ENCODE results near the gene EEF1AKMT1. TPM values are rescaled to one million over a fixed set of nuclear protein-coding genes. Genes with fewer than 3 reads are reported as not detected.

The EEF1AKMT1 gene
- total RNA-seq, 2 experiments from 2014 or later: 16.5 to 18.4 TPM

DNA sequence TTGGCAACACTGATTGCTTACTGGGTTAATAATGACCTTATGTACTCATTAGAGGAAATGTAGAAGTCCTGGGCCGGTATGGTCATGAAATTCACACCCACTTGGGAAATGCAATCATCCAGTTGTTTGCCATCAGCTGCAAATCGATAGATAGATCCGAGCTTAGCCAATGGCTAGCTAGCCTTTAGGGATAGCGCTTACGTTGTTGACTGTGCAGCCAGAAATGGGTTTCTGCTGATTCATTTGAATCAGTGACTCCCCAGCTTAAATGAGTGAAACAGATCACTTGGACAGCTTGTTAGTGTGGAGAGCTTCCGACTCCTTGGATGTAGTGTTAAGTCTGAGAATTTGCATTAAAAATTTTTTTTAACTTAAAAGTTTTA lies 58.4 kb downstream of the EEF1AKMT1 start:
- no peak overlapping the region for H3K4me3 Mint-ChIP-seq
- no peak overlapping the region for H3K27ac Mint-ChIP-seq
- CTCF ChIA-PET: interaction anchor here (1.0 to 2.1 kb wide), 4 partner anchors 9 to 222 kb away, joined by 4 to 11 read pairs (median 5); no protein-coding TSS in a partner anchor
- DNase-seq: no peak
- intact Hi-C loops (cut with micrococcal nuclease): no loop called here
- no peaks in the 10 kb centered on the region for H3K36me3 Mint-ChIP-seq
- peaks cover 6% of the 10 kb centered on the region for H3K4me1 Mint-ChIP-seq (ENCODE audit: low read depth)
- peaks cover 10% of the 10 kb centered on the region for H3K27me3 Mint-ChIP-seq
- POLR2A ChIA-PET: no interaction called here
- no peaks in the 10 kb centered on the region for H3K9me3 Mint-ChIP-seq

DNA sequence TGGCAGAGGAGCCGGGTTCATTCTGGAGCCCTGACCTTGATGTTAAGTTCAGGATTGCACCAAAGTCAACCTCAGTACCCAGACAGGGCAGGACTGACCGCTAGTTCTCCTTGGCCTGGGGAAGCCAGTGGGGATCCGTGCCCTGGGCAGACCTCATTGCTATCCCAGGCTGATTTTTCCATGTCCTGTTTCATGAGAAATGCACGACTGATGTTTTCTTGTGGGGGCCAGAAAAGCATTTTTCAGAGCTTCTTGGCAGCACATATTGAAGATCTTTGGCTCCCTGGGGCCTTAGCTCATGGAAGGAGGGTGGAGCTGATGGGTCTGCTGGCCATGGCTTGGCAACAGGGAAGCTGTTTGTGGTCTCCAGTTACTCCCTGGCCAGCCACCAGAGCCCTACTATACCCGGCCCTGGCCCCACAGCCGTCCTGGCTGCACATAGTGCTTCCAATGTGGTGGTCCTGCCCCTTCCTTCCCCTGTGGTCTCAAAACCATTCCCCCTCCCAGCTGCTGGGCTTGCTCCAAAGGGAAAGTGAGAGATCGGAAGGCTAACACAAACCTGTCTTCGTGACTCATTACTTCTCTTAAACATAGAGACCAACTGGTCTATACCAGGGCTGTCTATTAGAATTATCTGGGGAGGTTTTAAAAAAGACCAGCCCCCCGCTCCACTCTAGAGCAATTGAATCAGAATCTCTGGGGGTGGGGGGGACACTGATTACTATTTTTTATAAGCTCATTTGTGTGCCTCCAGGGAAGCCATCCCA lies 59.0 kb downstream of the EEF1AKMT1 start:
- Mint-ChIP-seq H3K9me3 (no peaks in the 10 kb centered on the region), H3K4me3 (no peak overlapping the region), H3K36me3 (no peaks in the 10 kb centered on the region), H3K27me3 (peaks cover 10% of the 10 kb centered on the region), H3K27ac (no peak overlapping the region), H3K4me1 (ENCODE audit: low read depth) (peaks cover 6% of the 10 kb centered on the region)
- no peak for DNase-seq
- intact Hi-C loops (cut with micrococcal nuclease): no loop called here
- ChIA-PET CTCF (interaction anchor here (1.0 to 2.1 kb wide), 4 partner anchors 8 to 221 kb away, joined by 4 to 11 read pairs (median 5); no protein-coding TSS in a partner anchor), POLR2A (no interaction called here)

DNA sequence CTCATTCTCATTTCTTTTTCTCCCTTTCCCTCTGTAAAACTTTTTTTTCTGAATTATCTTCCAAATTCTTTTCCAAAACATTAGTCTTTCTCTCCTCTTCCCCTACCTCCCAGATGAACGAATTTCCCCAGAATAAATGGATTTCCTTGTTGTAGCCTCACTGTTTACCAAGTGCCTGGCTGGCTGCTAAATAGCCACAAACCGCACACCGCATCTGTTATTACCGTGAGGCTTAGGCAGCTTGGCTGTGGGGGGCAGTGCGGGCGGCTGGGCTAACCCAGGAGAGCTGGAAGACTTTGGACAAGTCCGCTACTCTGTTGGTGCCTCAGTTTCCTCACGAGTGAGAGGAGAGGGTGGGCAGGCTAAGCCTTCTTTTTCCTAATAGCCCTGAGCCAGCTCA lies 59.6 kb downstream of the EEF1AKMT1 start:
- intact Hi-C loops (cut with micrococcal nuclease): no loop called here
- CTCF ChIA-PET: interaction anchor here (1.4 to 2.1 kb wide), 3 partner anchors 114 to 221 kb away, joined by 4 to 11 read pairs (median 6); no protein-coding TSS in a partner anchor

DNA sequence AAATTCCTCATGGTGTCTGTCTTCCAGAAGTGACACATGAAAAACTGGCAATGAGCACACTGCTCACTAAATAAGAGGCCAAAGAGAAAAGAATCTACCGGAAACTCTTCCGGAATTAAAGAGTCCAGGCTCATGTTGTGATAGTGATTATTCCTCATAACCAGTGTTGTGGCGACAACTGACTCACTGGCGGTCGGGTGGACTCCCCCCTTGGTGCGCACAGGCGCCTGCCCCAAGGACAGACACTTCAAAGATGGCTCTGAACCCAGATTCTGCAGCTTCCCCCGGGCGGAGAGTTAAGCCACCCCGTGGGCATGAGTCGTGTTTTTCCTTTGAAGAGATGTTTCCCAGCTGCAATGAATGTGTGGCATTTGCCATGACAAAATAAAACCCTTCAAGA lies 60.0 kb downstream of the EEF1AKMT1 start:
- Mint-ChIP-seq H3K27ac (no peak overlapping the region), H3K36me3 (no peaks in the 10 kb centered on the region), H3K4me3 (no peak overlapping the region), H3K9me3 (no peaks in the 10 kb centered on the region), H3K27me3 (peaks cover 10% of the 10 kb centered on the region), H3K4me1 (ENCODE audit: low read depth) (peaks cover 6% of the 10 kb centered on the region)
- POLR2A ChIA-PET: no interaction called here
- intact Hi-C loops (cut with micrococcal nuclease): no loop called here
- CTCF ChIA-PET: interaction anchor here (0.6 to 2.1 kb wide), 4 partner anchors 73 to 227 kb away, joined by 4 to 11 read pairs (median 5); no protein-coding TSS in a partner anchor
- DNase-seq: no peak

More for the DNA sequence above, 59.6 kb downstream of the EEF1AKMT1 start:
- H3K4me1 Mint-ChIP-seq (ENCODE audit: low read depth): peaks cover 6% of the 10 kb centered on the region
- H3K27ac Mint-ChIP-seq: no peak overlapping the region
- POLR2A ChIA-PET: no interaction called here
- peaks cover 10% of the 10 kb centered on the region for H3K27me3 Mint-ChIP-seq
- no peaks in the 10 kb centered on the region for H3K36me3 Mint-ChIP-seq
- DNase-seq: no peak
- H3K9me3 Mint-ChIP-seq: no peaks in the 10 kb centered on the region
- H3K4me3 Mint-ChIP-seq: no peak overlapping the region

DNA sequence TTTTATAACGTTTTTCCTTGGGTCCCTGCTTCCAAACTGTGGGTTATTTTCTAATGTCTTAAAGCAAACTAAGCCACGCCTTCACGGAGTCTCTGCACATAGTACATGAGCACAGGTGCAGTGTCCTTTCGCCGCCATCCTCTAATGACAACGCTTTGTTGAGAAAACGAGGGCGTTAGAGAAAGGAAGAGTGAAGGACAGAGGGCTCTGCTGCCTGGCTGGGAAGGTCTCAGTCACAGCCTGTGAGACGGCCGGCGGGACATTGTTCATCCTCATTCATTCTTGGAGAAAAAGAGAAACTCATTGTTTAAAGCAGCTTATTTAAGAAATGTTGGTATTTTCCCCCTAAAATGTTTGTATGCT lies 60.8 kb downstream of the EEF1AKMT1 start:
- CTCF ChIA-PET: interaction anchor here (0.6 to 1.6 kb wide), 5 partner anchors 9 to 227 kb away, joined by 3 to 4 read pairs (median 3); partner anchors contain the start of gene IL17D
- no peak for DNase-seq
- peaks cover 10% of the 10 kb centered on the region for H3K27me3 Mint-ChIP-seq
- intact Hi-C loops (cut with micrococcal nuclease): no loop called here
- POLR2A ChIA-PET: no interaction called here
- no peak overlapping the region for H3K4me3 Mint-ChIP-seq
- H3K36me3 Mint-ChIP-seq: no peaks in the 10 kb centered on the region
- H3K9me3 Mint-ChIP-seq: no peaks in the 10 kb centered on the region
- peaks cover 6% of the 10 kb centered on the region for H3K4me1 Mint-ChIP-seq (ENCODE audit: low read depth)
- no peak overlapping the region for H3K27ac Mint-ChIP-seq

DNA sequence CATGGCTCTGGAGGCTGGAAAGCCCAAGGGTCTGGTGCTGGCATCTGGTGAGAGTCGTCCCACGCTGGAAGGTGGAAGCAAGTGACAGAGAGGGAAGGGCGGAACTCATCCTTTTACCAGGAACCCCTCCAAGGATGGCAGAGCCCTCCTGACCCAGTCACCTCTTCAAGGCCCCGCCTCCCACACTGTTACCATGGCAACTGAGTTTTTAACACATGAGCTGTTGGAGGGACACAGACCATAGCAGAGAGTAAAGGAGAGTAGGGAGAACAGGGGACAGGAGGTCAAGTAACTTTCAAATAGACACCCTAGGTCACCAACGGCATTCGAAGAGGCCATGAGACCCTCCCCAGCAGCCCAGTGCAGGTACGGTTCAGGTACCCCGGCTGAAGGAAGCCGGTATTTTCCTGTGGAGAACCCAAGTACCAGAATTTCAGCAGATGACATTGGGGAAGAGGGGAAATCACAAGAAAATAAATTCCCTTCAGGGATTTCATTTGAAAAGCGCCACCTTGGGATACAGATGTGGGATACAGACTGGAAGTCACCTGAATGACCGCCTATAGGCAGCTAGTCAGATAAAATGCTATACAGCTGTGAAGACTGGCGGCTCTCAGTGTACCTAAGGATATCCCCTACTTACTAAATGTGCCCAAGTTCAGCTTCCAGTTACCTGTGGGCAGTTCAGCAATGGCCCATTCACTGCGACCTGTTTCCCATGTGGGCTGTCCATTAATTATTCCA lies 62.3 kb downstream of the EEF1AKMT1 start:
- Mint-ChIP-seq H3K27me3 (peaks cover 10% of the 10 kb centered on the region), H3K9me3 (no peaks in the 10 kb centered on the region), H3K27ac (no peak overlapping the region), H3K36me3 (no peaks in the 10 kb centered on the region), H3K4me3 (no peak overlapping the region), H3K4me1 (ENCODE audit: low read depth) (peaks cover 6% of the 10 kb centered on the region)
- ChIA-PET CTCF (interaction anchor here (0.6 to 2.2 kb wide), 16 partner anchors 8 to 514 kb away, joined by 3 to 7 read pairs (median 3); partner anchors contain the start of gene IL17D), POLR2A (interaction anchor here (0.6 kb wide), 1 partner anchor 11 kb away, joined by 3 read pairs; no protein-coding TSS in a partner anchor)
- no peak for DNase-seq
- intact Hi-C loops (cut with micrococcal nuclease): loop anchor here (1.0 to 2.0 kb wide), 3 partner anchors 117 to 529 kb away; no protein-coding TSS in a partner anchor

DNA sequence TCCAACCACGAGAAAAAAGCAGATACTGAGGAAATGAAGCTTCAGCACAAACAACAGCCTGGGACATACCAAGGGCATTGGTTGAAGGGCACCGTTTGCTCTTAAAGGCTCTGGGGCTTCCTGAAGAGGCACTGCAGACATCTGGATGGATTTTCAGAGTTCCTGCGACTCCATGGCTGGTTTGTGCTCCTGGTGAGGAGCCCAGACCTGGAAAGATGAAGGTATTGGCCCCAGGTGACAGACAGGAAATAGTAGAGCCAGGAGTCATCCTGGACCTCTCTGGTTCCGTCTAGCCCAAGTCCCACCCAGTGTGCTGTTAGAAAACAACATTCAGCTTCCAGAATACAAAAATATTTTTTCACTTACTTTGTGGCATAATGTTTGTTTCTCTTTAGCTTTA lies 64.0 kb downstream of the EEF1AKMT1 start:
- Mint-ChIP-seq H3K4me3 (no peak overlapping the region), H3K36me3 (no peaks in the 10 kb centered on the region), H3K4me1 (ENCODE audit: low read depth) (peaks cover 6% of the 10 kb centered on the region), H3K27ac (no peak overlapping the region), H3K9me3 (no peaks in the 10 kb centered on the region), H3K27me3 (peaks cover 8% of the 10 kb centered on the region)
- no peak for DNase-seq
- ChIA-PET CTCF (interaction anchor here (0.8 to 1.5 kb wide), 3 partner anchors 13 to 513 kb away, joined by 3 to 7 read pairs (median 4); no protein-coding TSS in a partner anchor), POLR2A (no interaction called here)
- intact Hi-C loops (cut with micrococcal nuclease): loop anchor here (2.0 kb wide), 1 partner anchor 527 kb away; no protein-coding TSS in a partner anchor

DNA sequence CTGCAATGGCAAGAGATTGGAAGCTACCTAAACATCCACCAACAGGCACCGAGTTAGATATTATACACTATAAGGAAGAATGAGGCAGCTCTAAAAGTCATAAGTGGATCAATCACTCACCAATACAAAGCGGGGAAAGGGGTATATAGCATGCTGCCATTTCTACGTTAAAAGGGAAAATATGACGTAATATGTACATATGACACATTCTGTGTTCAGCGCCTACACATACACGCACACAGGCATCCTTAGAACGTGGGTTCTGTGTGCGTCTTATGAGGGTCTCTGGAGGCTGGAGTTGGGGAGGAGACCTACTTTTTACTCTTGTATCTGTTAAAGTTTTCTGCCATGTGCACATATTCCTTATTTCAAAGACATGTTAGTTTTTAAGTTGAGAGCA lies 64.4 kb downstream of the EEF1AKMT1 start:
- Mint-ChIP-seq H3K4me1 (ENCODE audit: low read depth) (peaks cover 6% of the 10 kb centered on the region), H3K27me3 (peaks cover 8% of the 10 kb centered on the region), H3K9me3 (no peaks in the 10 kb centered on the region), H3K36me3 (no peaks in the 10 kb centered on the region), H3K27ac (no peak overlapping the region), H3K4me3 (no peak overlapping the region)
- POLR2A ChIA-PET: no interaction called here
- intact Hi-C loops (cut with micrococcal nuclease): no loop called here
- CTCF ChIA-PET: interaction anchor here (1.4 to 1.5 kb wide), 2 partner anchors 216 to 512 kb away, joined by 3 to 7 read pairs; no protein-coding TSS in a partner anchor
- DNase-seq: no peak

DNA sequence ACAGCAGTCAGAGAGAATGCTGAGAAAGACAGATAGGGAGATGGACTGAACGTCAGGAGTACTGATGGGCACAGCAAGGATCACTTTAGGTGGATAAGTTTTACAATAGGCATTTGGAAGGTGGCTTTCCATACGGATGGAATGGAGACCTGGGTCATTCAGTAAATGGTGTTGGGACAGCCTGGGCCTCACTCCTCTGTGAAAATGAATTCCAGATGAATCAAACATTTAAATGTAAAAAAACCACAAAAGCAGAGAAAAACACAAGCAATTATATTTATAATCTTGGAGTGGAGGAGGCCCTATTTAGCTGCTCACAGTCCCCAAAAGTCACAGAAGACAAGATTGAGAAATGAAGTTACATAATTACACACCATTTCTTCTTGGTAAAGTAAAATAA lies 65.5 kb downstream of the EEF1AKMT1 start:
- intact Hi-C loops (cut with micrococcal nuclease): no loop called here
- POLR2A ChIA-PET: no interaction called here
- H3K27ac Mint-ChIP-seq: no peak overlapping the region

DNA sequence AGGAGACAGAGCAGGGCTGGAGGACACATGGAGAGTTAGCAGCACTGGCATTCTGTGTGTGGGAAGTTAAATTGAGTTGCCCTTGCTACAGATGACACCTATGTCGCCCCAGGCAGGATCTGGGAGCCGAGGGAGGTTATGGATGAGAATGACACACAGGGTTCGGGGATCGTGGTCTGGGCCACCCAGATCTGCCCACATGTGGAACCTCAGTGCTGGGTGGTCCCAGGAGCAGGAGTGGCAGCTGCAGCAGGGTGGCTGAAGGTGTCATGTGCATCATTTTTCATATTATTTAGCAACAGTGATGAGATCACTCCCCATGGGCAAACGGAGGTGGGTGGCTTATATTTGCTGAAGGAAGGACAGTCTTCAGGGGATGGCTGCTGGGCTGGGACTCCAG lies 67.1 kb downstream of the EEF1AKMT1 start:
- POLR2A ChIA-PET: no interaction called here
- H3K9me3 Mint-ChIP-seq: no peaks in the 10 kb centered on the region
- H3K36me3 Mint-ChIP-seq: no peaks in the 10 kb centered on the region
- H3K27ac Mint-ChIP-seq: no peak overlapping the region
- peaks cover 13% of the 10 kb centered on the region for H3K4me1 Mint-ChIP-seq (ENCODE audit: low read depth)
- intact Hi-C loops (cut with micrococcal nuclease): no loop called here
- no peak for DNase-seq
- CTCF ChIA-PET: interaction anchor here (1.1 kb wide), 1 partner anchor 8 kb away, joined by 4 read pairs; no protein-coding TSS in a partner anchor
- peaks cover 5% of the 10 kb centered on the region for H3K27me3 Mint-ChIP-seq
- H3K4me3 Mint-ChIP-seq: no peak overlapping the region

More for the DNA sequence above, 65.5 kb downstream of the EEF1AKMT1 start:
- H3K4me1 Mint-ChIP-seq (ENCODE audit: low read depth): peaks cover 3% of the 10 kb centered on the region
- DNase-seq: no peak
- no peak overlapping the region for H3K4me3 Mint-ChIP-seq
- CTCF ChIA-PET: no interaction called here
- H3K9me3 Mint-ChIP-seq: no peaks in the 10 kb centered on the region
- H3K36me3 Mint-ChIP-seq: no peaks in the 10 kb centered on the region
- H3K27me3 Mint-ChIP-seq: peaks cover 5% of the 10 kb centered on the region

DNA sequence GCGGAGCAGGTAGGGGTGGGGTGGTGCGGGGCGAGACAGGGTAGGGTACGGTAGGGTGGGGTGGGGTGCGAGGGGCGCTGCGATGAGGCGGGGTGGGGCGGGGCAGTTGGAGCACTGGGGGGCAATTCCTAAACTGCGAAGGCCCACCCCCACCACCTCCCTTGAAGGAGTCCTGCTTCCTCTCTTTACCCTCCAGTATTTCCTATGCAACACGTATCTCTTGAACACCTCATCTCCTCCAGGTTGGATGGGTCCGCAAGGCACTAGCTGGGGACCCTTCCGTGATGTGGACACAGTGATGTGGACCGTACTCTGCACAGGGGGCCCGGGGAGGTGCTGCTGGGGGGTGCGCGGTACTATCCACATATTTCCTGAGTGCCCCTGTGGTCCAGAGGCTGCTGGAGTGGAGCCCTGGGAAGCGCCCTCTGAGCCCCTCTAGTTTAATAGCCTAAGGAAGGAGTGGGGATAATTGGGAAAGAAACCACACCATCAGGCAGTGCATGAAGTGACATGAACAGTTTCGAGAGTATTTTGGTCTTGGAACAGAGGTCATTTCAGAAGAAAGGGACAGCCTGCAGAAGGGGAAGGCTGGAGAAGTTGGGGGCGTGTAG lies 69.2 kb downstream of the EEF1AKMT1 start:
- no peak for DNase-seq
- no peak overlapping the region for H3K27ac Mint-ChIP-seq
- H3K9me3 Mint-ChIP-seq: no peaks in the 10 kb centered on the region
- H3K36me3 Mint-ChIP-seq: no peaks in the 10 kb centered on the region
- ChIA-PET CTCF (interaction anchor here (0.8 to 1.9 kb wide), 8 partner anchors 7 to 228 kb away, joined by 3 to 8 read pairs (median 4); no protein-coding TSS in a partner anchor), POLR2A (interaction anchor here (1.1 kb wide), 1 partner anchor 68 kb away, joined by 3 read pairs; no protein-coding TSS in a partner anchor)
- intact Hi-C loops (cut with micrococcal nuclease): loop anchor here (1.0 to 5.0 kb wide), 5 partner anchors 68 to 512 kb away; partner anchors contain the start of genes EEF1AKMT1 and GJB2
- H3K4me1 Mint-ChIP-seq (ENCODE audit: low read depth): peaks cover 15% of the 10 kb centered on the region
- peaks cover 14% of the 10 kb centered on the region for H3K27me3 Mint-ChIP-seq
- H3K4me3 Mint-ChIP-seq: peak overlapping the region; percentile 57
